Measurements from ENCODE around the gene SESN1.

The SESN1 gene

GRCh38 chr6:109025639-109026038 lies 69.0 kb downstream of the SESN1 start:
- Histone ChIP-seq H3K4me1 (ENCODE audit: insufficient read depth, low read length, poor library complexity, severe bottlenecking) (peaks cover 37% of the 10 kb centered on the region), H3K36me3 (ENCODE audit: insufficient read depth, low read length) (no peaks in the 10 kb centered on the region), H3K9ac (ENCODE audit: low read depth, low read length, poor library complexity, severe bottlenecking) (peak overlapping the region; percentile 23), H2AFZ (ENCODE audit: low read length) (peak overlapping the region; percentile 1; the same call in 1 of the 2 replicates), H4K20me1 (ENCODE audit: insufficient read depth, low read length, poor library complexity, severe bottlenecking) (no peaks in the 10 kb centered on the region), H3F3A (ENCODE audit: low read depth) (no peaks in the 10 kb centered on the region), H3K9me2 (replicated peaks; ENCODE audit: low read depth, low read length) (no peaks in the 10 kb centered on the region), H3K4me2 (ENCODE audit: low read depth, low read length, poor library complexity, severe bottlenecking) (peak overlapping the region; percentile 36), H3K4me3 (ENCODE audit: low read length, poor library complexity, severe bottlenecking) (peak overlapping the region; percentile 1), H3K27me3 (ENCODE audit: insufficient read depth, low read length, poor library complexity, severe bottlenecking) (no peaks in the 10 kb centered on the region), H3K9me3 (ENCODE audit: insufficient read depth, low read depth, low read length) (no peaks in the 10 kb centered on the region), H3K79me2 (ENCODE audit: insufficient read depth, low read length) (peaks cover 5% of the 10 kb centered on the region; the same call in 1 of the 2 replicates)
- TF ChIP-seq CTCF (conservative IDR thresholded peaks at IDR 0.05; ENCODE audit: low read length) (no peak), EZH2phosphoT487 (IDR thresholded peaks at IDR 0.05; ENCODE audit: borderline replicate concordance) (no peak)

GRCh38 chr6:109024784-109025183 lies 69.9 kb downstream of the SESN1 start:
- Histone ChIP-seq H3K9me3 (ENCODE audit: insufficient read depth, low read depth, low read length) (no peaks in the 10 kb centered on the region), H3K4me2 (ENCODE audit: low read depth, low read length, poor library complexity, severe bottlenecking) (peak overlapping the region; percentile 36), H3K9ac (ENCODE audit: low read depth, low read length, poor library complexity, severe bottlenecking) (peak overlapping the region; percentile 27), H3K4me1 (ENCODE audit: insufficient read depth, low read length, poor library complexity, severe bottlenecking) (peaks cover 46% of the 10 kb centered on the region), H3F3A (ENCODE audit: low read depth) (no peaks in the 10 kb centered on the region), H3K27me3 (ENCODE audit: insufficient read depth, low read length, poor library complexity, severe bottlenecking) (no peaks in the 10 kb centered on the region), H3K4me3 (ENCODE audit: low read length, poor library complexity, severe bottlenecking) (no peak overlapping the region), H3K9me2 (replicated peaks; ENCODE audit: low read depth, low read length) (no peaks in the 10 kb centered on the region), H3K36me3 (ENCODE audit: insufficient read depth, low read length) (no peaks in the 10 kb centered on the region), H4K20me1 (ENCODE audit: insufficient read depth, low read length, poor library complexity, severe bottlenecking) (no peaks in the 10 kb centered on the region), H2AFZ (ENCODE audit: low read length) (0 out of 2 replicates have a peak overlapping the region, but pooled peaks have one; percentile 23), H3K79me2 (ENCODE audit: insufficient read depth, low read length) (peaks cover 5% of the 10 kb centered on the region; the same call in 1 of the 2 replicates)
- no peak for TF ChIP-seq EZH2phosphoT487 (IDR thresholded peaks at IDR 0.05; ENCODE audit: borderline replicate concordance)
- no peak for TF ChIP-seq CTCF (conservative IDR thresholded peaks at IDR 0.05; ENCODE audit: low read length)

GRCh38 chr6:109024368-109024767 lies 70.3 kb downstream of the SESN1 start:
- Histone ChIP-seq H3F3A (ENCODE audit: low read depth) (no peaks in the 10 kb centered on the region), H3K79me2 (ENCODE audit: insufficient read depth, low read length) (peaks cover 7% of the 10 kb centered on the region; the same call in 1 of the 2 replicates), H3K9ac (ENCODE audit: low read depth, low read length, poor library complexity, severe bottlenecking) (peak overlapping the region; percentile 27), H3K36me3 (ENCODE audit: insufficient read depth, low read length) (no peaks in the 10 kb centered on the region), H2AFZ (ENCODE audit: low read length) (0 out of 2 replicates have a peak overlapping the region, but pooled peaks have one; percentile 23), H4K20me1 (ENCODE audit: insufficient read depth, low read length, poor library complexity, severe bottlenecking) (no peaks in the 10 kb centered on the region), H3K27me3 (ENCODE audit: insufficient read depth, low read length, poor library complexity, severe bottlenecking) (no peaks in the 10 kb centered on the region), H3K4me1 (ENCODE audit: insufficient read depth, low read length, poor library complexity, severe bottlenecking) (peaks cover 50% of the 10 kb centered on the region), H3K9me2 (replicated peaks; ENCODE audit: low read depth, low read length) (no peaks in the 10 kb centered on the region), H3K4me2 (ENCODE audit: low read depth, low read length, poor library complexity, severe bottlenecking) (peak overlapping the region; percentile 36), H3K9me3 (ENCODE audit: insufficient read depth, low read depth, low read length) (no peaks in the 10 kb centered on the region), H3K4me3 (ENCODE audit: low read length, poor library complexity, severe bottlenecking) (no peak overlapping the region)
- TF ChIP-seq CTCF (conservative IDR thresholded peaks at IDR 0.05; ENCODE audit: low read length) (no peak), EZH2phosphoT487 (IDR thresholded peaks at IDR 0.05; ENCODE audit: borderline replicate concordance) (no peak)
